Keratinocyte (primary cell): ENCODE data around the gene MINDY1. TPM values are rescaled to one million over a fixed set of nuclear protein-coding genes. Genes with fewer than 3 reads are reported as not detected.

Experiments used
- DNase-seq: peaks from one replicate; pipeline ENCODE4 v3.0.0-alpha.2; 2011; ENCODE audit warnings: low read depth, missing footprints, low spot score
- FAIRE-seq: peaks from 2 replicates; lab custom pipeline; 2011; peaks lifted over from hg19 to GRCh38; lab: Jason Lieb, UNC
- H2AFZ ChIP-seq: 2 replicates; pipeline ENCODE4 v1.6.0; 2012; ENCODE audit warnings: low read length, control low read depth, inconsistent platforms; ENCODE audit not compliant: control insufficient read depth
- H3K27ac ChIP-seq: 2 replicates; pipeline ENCODE4 v1.5.1; 2011; ENCODE audit warnings: low read length; ENCODE audit not compliant: control insufficient read depth, insufficient read depth
- H3K27me3 ChIP-seq: 3 replicates; pipeline ENCODE4 v1.6.0; 2011; ENCODE audit warnings: low read length; ENCODE audit not compliant: control insufficient read depth, insufficient read depth; ENCODE audit errors: extremely low read depth
- H3K36me3 ChIP-seq, 2 experiments: 2 replicates in 1 of 2; 3 replicates in 1 of 2; pipeline ENCODE4 v1.5.1; 2011; ENCODE audit warnings: low read length in 2 of 2, mild to moderate bottlenecking in 1 of 2; ENCODE audit not compliant: control insufficient read depth in 2 of 2, insufficient read depth in 2 of 2; ENCODE audit errors: extremely low read depth in 1 of 2
- H3K4me1 ChIP-seq: 3 replicates; pipeline ENCODE4 v1.5.1; 2011; ENCODE audit warnings: low read length; ENCODE audit not compliant: control insufficient read depth, insufficient read depth; ENCODE audit errors: extremely low read depth
- H3K4me2 ChIP-seq: 3 replicates; pipeline ENCODE4 v1.6.0; 2011; ENCODE audit warnings: low read depth, low read length; ENCODE audit not compliant: control insufficient read depth, insufficient read depth; ENCODE audit errors: extremely low read depth
- H3K4me3 ChIP-seq, 3 experiments: fragments of 200-600 bp in 1 of 3; sonication (generic) in 1 of 3; 2 replicates in 2 of 3; 3 replicates in 1 of 3; pipeline ENCODE4 v1.5.1; 2011 to 2016; ENCODE audit warnings: low read length in 3 of 3, mild to moderate bottlenecking in 3 of 3, control low read depth in 2 of 3, inconsistent platforms in 1 of 3, low read depth in 1 of 3, mixed read lengths in 1 of 3, mixed run types in 1 of 3, moderate library complexity in 1 of 3; ENCODE audit not compliant: control insufficient read depth in 2 of 3, insufficient read depth in 2 of 3; ENCODE audit errors: extremely low read depth in 1 of 3
- H3K79me2 ChIP-seq: 2 replicates; pipeline ENCODE4 v1.6.0; 2012; ENCODE audit warnings: low read length; ENCODE audit not compliant: control insufficient read depth, insufficient read depth
- H3K9ac ChIP-seq: 3 replicates; pipeline ENCODE4 v1.6.0; 2011; ENCODE audit warnings: low read length; ENCODE audit not compliant: control insufficient read depth, insufficient read depth; ENCODE audit errors: extremely low read depth
- H3K9me1 ChIP-seq: 3 replicates; pipeline ENCODE4 v1.6.0; 2011; ENCODE audit warnings: low read length; ENCODE audit not compliant: control insufficient read depth, insufficient read depth; ENCODE audit errors: extremely low read depth
- H3K9me3 ChIP-seq: 2 replicates; pipeline ENCODE4 v1.5.1; 2012; ENCODE audit warnings: low read depth, low read length; ENCODE audit not compliant: control insufficient read depth
- H4K20me1 ChIP-seq: 3 replicates; pipeline ENCODE4 v1.6.0; 2011; ENCODE audit warnings: low read length; ENCODE audit not compliant: control insufficient read depth, insufficient read depth; ENCODE audit errors: extremely low read depth
- CTCF ChIP-seq, 3 experiments: IDR thresholded peaks in 1 of 3; conservative IDR thresholded peaks in 1 of 3; optimal IDR thresholded peaks in 1 of 3; 2 replicates in 2 of 3; 3 replicates in 1 of 3; pipeline versions ENCODE3 to v1.5.1; 2011; ENCODE audit warnings: low read length in 3 of 3, mild to moderate bottlenecking in 3 of 3, moderate library complexity in 2 of 3, control low read depth in 1 of 3, inconsistent platforms in 1 of 3; ENCODE audit not compliant: insufficient read depth in 2 of 3; ENCODE audit errors: extremely low read depth in 1 of 3
- EZH2 ChIP-seq: IDR thresholded peaks from one replicate; pipeline ENCODE4 v1.6.1; 2012; ENCODE audit warnings: inconsistent platforms, mild to moderate bottlenecking, low read length, moderate library complexity
- dilution Hi-C: fragments of 300-500 bp; cut with MboI; formaldehyde crosslinking; loops from one replicate; pipeline ENCODE4 v1.7.0; 2020; ENCODE audit warnings: low sequenced_read_pairs; ENCODE audit not compliant: extremely low pct_ligation_motif_present
- polyA plus RNA-seq, 5 experiments: library from polyadenylated mRNA; depleted of rRNA in 3 of 5; stranded (reverse) in 3 of 5; stranded (forward) in 1 of 5; unstranded in 1 of 5; fragments of >200 nt; gene quantifications; 1 replicate in 1 of 5; 2 replicates in 3 of 5; 3 replicates in 1 of 5; pipeline versions ENCODE4 v1.2.1 to v1.2.3, GENCODE V29; 2011 to 2012; ENCODE audit warnings: missing spikeins in 2 of 5, low read depth in 1 of 5, low replicate concordance in 1 of 5

MINDY1 gene
- polyA plus RNA-seq, 1 donor (not counting 4 experiments of a cell fraction or from before 2014, with no cell fraction given) = 11.2 TPM

- FAIRE-seq (no peak), DNase-seq (no peak)
- H3K9me3 ChIP-seq = no peaks in the 10 kb centered on the region
- no peaks in the 10 kb centered on the region for H3K4me1 ChIP-seq
- no peaks in the 10 kb centered on the region for H3K9me1 ChIP-seq
- dilution Hi-C loops = no loop called here
- H3K4me2 ChIP-seq = no peak overlapping the region
- H3K79me2 ChIP-seq = peaks cover 26% of the 10 kb centered on the region
- TF ChIP-seq CTCF (optimal IDR thresholded peaks at IDR 0.05 in 1 of 3, IDR thresholded peaks at IDR 0.05 in 1 of 3, conservative IDR thresholded peaks at IDR 0.05 in 1 of 3; ENCODE audit: extremely low read depth in 1 of 3, insufficient read depth in 2 of 3, low read length in 3 of 3) = no peak
- TF ChIP-seq EZH2 = no peak
- H3K27me3 ChIP-seq = no peaks in the 10 kb centered on the region
- H2AFZ ChIP-seq = no peak overlapping the region
- no peak overlapping the region for H3K27ac ChIP-seq
- H3K36me3 ChIP-seq = peaks cover 43 to 54% of the 10 kb centered on the region in 2 experiments
- no peak overlapping the region for H3K9ac ChIP-seq
- H4K20me1 ChIP-seq = peaks cover 2% of the 10 kb centered on the region
- H3K4me3 ChIP-seq = no peak overlapping the region
Measured at GRCh38 chr1:150966011-150966410, 40.7 kb downstream of the MINDY1 start.

- Histone ChIP-seq H3K36me3 (peaks cover 46 to 58% of the 10 kb centered on the region in 2 experiments), H3K9me1 (no peaks in the 10 kb centered on the region), H3K4me2 (no peak overlapping the region), H3K4me3 (no peak overlapping the region), H3K79me2 (peaks cover 22% of the 10 kb centered on the region), H3K4me1 (no peaks in the 10 kb centered on the region), H3K9ac (no peak overlapping the region), H2AFZ (no peak overlapping the region), H3K27me3 (no peaks in the 10 kb centered on the region), H3K9me3 (no peaks in the 10 kb centered on the region), H3K27ac (no peak overlapping the region), H4K20me1 (peaks cover 2% of the 10 kb centered on the region)
- DNase-seq (no peak), FAIRE-seq (no peak)
- TF ChIP-seq CTCF (optimal IDR thresholded peaks at IDR 0.05 in 1 of 3, IDR thresholded peaks at IDR 0.05 in 1 of 3, conservative IDR thresholded peaks at IDR 0.05 in 1 of 3; ENCODE audit: extremely low read depth in 1 of 3, insufficient read depth in 2 of 3, low read length in 3 of 3) (no peak), EZH2 (no peak)
- dilution Hi-C loops = no loop called here
Measured at GRCh38 chr1:150965605-150966004, 41.1 kb downstream of the MINDY1 start.
